ENCODE measurements around the gene SPINK1. TPM values are rescaled to one million over a fixed set of nuclear protein-coding genes. Genes with fewer than 3 reads are reported as not detected.
A peak's percentile ranks its signal among the peaks of the same experiment; 100 is the strongest.

The SPINK1 gene
- total and polyA plus RNA-seq, 2 of the 13 experiments (the other 11 are each of a cell fraction or from before 2014, with no cell fraction given), result 14.7 to 17.1 TPM

DNA sequence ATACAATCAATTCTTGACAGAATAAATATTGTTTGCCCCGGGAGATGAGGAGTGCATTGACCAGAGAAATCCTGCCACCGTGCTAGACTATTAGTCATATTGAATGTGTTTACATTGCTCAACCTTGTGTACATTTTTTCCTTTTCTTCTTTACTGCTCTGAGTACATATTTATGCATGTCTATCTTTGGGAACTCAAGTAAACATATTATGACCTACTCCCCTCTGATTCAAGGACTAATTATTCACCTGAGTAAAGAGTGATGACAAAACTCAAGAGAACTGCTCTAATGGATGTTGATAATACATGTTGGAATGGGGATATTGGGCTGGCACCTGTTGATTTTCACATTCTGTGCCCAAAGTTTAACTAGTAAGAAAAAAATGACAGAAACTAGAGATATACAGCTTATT is 3.9 kb upstream of the SPINK1 start (continued):
- TF ChIP-seq ZSCAN25 (CRISPR knock-in tag; IDR thresholded peaks at IDR 0.05) (peak; percentile 38; the same call in 1 of the 2 replicates), GFI1 (CRISPR knock-in tag; IDR thresholded peaks at IDR 0.05; ENCODE audit: borderline replicate concordance) (peak; percentile 97), XBP1 (CRISPR knock-in tag; IDR thresholded peaks at IDR 0.05) (0 out of 2 replicates have a peak, but pooled peaks have one; percentile 40), ZNF607 (CRISPR knock-in tag; IDR thresholded peaks at IDR 0.05; ENCODE audit: borderline replicate concordance) (no peak), ZNF614 (CRISPR knock-in tag; IDR thresholded peaks at IDR 0.05; ENCODE audit: borderline replicate concordance) (peak; percentile 92), GATAD1 (CRISPR knock-in tag; IDR thresholded peaks at IDR 0.05) (peak; percentile 76), ZNF367 (CRISPR knock-in tag; IDR thresholded peaks at IDR 0.05; ENCODE audit: borderline replicate concordance) (no peak), GLI4 (CRISPR knock-in tag; IDR thresholded peaks at IDR 0.05; ENCODE audit: borderline replicate concordance) (no peak), NFE2L2 (IDR thresholded peaks at IDR 0.05; ENCODE audit: low read length) (no peak), ZNF878 (CRISPR knock-in tag; IDR thresholded peaks at IDR 0.05) (peak; percentile 94), ZIK1 (CRISPR knock-in tag; IDR thresholded peaks at IDR 0.05; ENCODE audit: borderline replicate concordance, low read depth) (no peak), MYNN (CRISPR knock-in tag; IDR thresholded peaks at IDR 0.05; ENCODE audit: low read depth) (no peak), CBX1 (IDR thresholded peaks at IDR 0.05; ENCODE audit: low read depth) (no peak)
- TF ChIP-seq, protein P1, sequence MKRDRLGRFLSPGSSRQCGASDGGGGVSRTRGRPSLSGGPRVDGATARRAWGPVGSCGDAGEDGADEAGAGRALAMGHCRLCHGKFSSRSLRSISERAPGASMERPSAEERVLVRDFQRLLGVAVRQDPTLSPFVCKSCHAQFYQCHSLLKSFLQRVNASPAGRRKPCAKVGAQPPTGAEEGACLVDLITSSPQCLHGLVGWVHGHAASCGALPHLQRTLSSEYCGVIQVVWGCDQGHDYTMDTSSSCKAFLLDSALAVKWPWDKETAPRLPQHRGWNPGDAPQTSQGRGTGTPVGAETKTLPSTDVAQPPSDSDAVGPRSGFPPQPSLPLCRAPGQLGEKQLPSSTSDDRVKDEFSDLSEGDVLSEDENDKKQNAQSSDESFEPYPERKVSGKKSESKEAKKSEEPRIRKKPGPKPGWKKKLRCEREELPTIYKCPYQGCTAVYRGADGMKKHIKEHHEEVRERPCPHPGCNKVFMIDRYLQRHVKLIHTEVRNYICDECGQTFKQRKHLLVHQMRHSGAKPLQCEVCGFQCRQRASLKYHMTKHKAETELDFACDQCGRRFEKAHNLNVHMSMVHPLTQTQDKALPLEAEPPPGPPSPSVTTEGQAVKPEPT (CRISPR knock-in tag; IDR thresholded peaks at IDR 0.05; ENCODE audit: low read depth), result no peak
- TF ChIP-seq, protein P2, sequence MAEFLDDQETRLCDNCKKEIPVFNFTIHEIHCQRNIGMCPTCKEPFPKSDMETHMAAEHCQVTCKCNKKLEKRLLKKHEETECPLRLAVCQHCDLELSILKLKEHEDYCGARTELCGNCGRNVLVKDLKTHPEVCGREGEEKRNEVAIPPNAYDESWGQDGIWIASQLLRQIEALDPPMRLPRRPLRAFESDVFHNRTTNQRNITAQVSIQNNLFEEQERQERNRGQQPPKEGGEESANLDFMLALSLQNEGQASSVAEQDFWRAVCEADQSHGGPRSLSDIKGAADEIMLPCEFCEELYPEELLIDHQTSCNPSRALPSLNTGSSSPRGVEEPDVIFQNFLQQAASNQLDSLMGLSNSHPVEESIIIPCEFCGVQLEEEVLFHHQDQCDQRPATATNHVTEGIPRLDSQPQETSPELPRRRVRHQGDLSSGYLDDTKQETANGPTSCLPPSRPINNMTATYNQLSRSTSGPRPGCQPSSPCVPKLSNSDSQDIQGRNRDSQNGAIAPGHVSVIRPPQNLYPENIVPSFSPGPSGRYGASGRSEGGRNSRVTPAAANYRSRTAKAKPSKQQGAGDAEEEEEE (CRISPR knock-in tag; IDR thresholded peaks at IDR 0.05; ENCODE audit: borderline replicate concordance), result no peak
- TF ChIP-seq, protein P3, sequence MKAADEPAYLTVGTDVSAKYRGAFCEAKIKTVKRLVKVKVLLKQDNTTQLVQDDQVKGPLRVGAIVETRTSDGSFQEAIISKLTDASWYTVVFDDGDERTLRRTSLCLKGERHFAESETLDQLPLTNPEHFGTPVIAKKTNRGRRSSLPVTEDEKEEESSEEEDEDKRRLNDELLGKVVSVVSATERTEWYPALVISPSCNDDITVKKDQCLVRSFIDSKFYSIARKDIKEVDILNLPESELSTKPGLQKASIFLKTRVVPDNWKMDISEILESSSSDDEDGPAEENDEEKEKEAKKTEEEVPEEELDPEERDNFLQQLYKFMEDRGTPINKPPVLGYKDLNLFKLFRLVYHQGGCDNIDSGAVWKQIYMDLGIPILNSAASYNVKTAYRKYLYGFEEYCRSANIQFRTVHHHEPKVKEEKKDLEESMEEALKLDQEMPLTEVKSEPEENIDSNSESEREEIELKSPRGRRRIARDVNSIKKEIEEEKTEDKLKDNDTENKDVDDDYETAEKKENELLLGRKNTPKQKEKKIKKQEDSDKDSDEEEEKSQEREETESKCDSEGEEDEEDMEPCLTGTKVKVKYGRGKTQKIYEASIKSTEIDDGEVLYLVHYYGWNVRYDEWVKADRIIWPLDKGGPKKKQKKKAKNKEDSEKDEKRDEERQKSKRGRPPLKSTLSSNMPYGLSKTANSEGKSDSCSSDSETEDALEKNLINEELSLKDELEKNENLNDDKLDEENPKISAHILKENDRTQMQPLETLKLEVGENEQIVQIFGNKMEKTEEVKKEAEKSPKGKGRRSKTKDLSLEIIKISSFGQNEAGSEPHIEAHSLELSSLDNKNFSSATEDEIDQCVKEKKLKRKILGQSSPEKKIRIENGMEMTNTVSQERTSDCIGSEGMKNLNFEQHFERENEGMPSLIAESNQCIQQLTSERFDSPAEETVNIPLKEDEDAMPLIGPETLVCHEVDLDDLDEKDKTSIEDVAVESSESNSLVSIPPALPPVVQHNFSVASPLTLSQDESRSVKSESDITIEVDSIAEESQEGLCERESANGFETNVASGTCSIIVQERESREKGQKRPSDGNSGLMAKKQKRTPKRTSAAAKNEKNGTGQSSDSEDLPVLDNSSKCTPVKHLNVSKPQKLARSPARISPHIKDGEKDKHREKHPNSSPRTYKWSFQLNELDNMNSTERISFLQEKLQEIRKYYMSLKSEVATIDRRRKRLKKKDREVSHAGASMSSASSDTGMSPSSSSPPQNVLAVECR (CRISPR knock-in tag; IDR thresholded peaks at IDR 0.05; ENCODE audit: borderline replicate concordance), result no peak
- TF ChIP-seq, protein P4, sequence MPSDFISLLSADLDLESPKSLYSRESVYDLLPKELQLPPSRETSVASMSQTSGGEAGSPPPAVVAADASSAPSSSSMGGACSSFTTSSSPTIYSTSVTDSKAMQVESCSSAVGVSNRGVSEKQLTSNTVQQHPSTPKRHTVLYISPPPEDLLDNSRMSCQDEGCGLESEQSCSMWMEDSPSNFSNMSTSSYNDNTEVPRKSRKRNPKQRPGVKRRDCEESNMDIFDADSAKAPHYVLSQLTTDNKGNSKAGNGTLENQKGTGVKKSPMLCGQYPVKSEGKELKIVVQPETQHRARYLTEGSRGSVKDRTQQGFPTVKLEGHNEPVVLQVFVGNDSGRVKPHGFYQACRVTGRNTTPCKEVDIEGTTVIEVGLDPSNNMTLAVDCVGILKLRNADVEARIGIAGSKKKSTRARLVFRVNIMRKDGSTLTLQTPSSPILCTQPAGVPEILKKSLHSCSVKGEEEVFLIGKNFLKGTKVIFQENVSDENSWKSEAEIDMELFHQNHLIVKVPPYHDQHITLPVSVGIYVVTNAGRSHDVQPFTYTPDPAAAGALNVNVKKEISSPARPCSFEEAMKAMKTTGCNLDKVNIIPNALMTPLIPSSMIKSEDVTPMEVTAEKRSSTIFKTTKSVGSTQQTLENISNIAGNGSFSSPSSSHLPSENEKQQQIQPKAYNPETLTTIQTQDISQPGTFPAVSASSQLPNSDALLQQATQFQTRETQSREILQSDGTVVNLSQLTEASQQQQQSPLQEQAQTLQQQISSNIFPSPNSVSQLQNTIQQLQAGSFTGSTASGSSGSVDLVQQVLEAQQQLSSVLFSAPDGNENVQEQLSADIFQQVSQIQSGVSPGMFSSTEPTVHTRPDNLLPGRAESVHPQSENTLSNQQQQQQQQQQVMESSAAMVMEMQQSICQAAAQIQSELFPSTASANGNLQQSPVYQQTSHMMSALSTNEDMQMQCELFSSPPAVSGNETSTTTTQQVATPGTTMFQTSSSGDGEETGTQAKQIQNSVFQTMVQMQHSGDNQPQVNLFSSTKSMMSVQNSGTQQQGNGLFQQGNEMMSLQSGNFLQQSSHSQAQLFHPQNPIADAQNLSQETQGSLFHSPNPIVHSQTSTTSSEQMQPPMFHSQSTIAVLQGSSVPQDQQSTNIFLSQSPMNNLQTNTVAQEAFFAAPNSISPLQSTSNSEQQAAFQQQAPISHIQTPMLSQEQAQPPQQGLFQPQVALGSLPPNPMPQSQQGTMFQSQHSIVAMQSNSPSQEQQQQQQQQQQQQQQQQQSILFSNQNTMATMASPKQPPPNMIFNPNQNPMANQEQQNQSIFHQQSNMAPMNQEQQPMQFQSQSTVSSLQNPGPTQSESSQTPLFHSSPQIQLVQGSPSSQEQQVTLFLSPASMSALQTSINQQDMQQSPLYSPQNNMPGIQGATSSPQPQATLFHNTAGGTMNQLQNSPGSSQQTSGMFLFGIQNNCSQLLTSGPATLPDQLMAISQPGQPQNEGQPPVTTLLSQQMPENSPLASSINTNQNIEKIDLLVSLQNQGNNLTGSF (CRISPR knock-in tag; IDR thresholded peaks at IDR 0.05), result no peak

All from HepG2 (cell line).